Measurements from ENCODE around the gene MVB12B. TPM values are rescaled to one million over a fixed set of nuclear protein-coding genes. Genes with fewer than 3 reads are reported as not detected.

Gene MVB12B
- total RNA-seq, 1 experiment from 2014 or later: 5.8 TPM

DNA sequence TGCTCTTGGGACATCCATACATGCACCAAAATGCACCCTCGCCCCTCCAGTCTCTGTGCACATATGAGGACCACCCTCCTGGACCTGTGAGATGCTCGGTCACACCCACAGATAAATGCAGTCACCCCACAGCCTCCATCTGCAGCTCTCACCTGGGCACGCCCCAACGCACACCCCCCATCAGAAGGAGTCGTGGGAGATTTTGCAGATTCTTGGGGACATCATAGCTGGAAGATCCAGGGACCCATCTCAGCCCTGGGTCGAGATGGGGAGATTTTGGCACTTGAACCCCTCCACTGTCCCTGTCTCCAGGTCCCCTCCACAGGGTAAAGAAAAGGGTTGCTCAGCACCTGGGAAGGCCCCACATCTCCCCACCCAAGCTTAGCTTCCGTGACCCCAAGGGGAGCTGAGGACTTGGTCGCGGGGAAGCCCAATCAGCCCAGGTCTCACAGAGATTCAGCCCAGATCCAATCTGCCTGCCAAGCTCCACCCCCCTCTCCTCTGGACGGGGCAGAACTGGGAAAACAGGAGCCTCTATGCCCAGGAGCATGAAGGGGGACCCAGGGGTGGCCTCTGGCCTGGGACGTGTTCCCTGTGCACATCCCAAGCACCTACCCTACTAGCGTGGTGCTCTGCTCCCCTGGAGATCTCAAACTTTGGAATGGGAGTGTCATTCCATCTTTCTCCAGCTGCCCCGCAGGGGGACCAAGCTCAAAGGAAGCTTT, 197.9 kb downstream of the MVB12B start:
- H2AFZ ChIP-seq (ENCODE audit: low read length): no peak overlapping the region
- H2BK12ac ChIP-seq (ENCODE audit: insufficient read length, low read depth, low read length): no peak overlapping the region
- H2BK120ac ChIP-seq (ENCODE audit: low read depth, low read length, poor library complexity, severe bottlenecking): no peak overlapping the region
- no peak overlapping the region for H2BK5ac ChIP-seq (ENCODE audit: insufficient read length, low read length)
- WGBS (ENCODE audit: extremely low coverage, insufficient read length, low lambda C conversion rate): no CpG with 5 or more reads among the region's 13 CpGs
- no peak overlapping the region for H3K14ac ChIP-seq (ENCODE audit: insufficient read depth, low read length)
- no peak overlapping the region for H3K56ac ChIP-seq (ENCODE audit: insufficient read length, low read depth, low read length)
- TF ChIP-seq, protein P1, sequence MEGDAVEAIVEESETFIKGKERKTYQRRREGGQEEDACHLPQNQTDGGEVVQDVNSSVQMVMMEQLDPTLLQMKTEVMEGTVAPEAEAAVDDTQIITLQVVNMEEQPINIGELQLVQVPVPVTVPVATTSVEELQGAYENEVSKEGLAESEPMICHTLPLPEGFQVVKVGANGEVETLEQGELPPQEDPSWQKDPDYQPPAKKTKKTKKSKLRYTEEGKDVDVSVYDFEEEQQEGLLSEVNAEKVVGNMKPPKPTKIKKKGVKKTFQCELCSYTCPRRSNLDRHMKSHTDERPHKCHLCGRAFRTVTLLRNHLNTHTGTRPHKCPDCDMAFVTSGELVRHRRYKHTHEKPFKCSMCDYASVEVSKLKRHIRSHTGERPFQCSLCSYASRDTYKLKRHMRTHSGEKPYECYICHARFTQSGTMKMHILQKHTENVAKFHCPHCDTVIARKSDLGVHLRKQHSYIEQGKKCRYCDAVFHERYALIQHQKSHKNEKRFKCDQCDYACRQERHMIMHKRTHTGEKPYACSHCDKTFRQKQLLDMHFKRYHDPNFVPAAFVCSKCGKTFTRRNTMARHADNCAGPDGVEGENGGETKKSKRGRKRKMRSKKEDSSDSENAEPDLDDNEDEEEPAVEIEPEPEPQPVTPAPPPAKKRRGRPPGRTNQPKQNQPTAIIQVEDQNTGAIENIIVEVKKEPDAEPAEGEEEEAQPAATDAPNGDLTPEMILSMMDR (conservative IDR thresholded peaks at IDR 0.05): no peak
- no peaks in the 10 kb centered on the region for H3K23me2 ChIP-seq (ENCODE audit: insufficient read length, low read depth, low read length, poor library complexity, severe bottlenecking)
- H3K79me1 ChIP-seq (ENCODE audit: insufficient read depth, low read depth, low read length, poor library complexity, severe bottlenecking): no peaks in the 10 kb centered on the region
- Mint-ChIP-seq H3K4me3 (no peak overlapping the region), H3K27ac (peak overlapping the region in 1 of 3 experiments; percentile 69; a peak in 2 of 7 replicates), H3K4me1 (peaks cover 24 to 39% of the 10 kb centered on the region in 2 experiments), H3K36me3 (ENCODE audit: insufficient read depth in 1 of 3, low read depth in 3 of 3) (no peaks in the 10 kb centered on the region; a peak in 1 of 7 replicates), H3K27me3 (ENCODE audit: low read depth) (peaks cover 21% of the 10 kb centered on the region), H3K9me3 (no peaks in the 10 kb centered on the region)
- H3K4me1 ChIP-seq (ENCODE audit: insufficient read depth, low read length): peaks cover 3% of the 10 kb centered on the region; the same call in 1 of the 2 replicates
- no peak overlapping the region for H2BK20ac ChIP-seq (ENCODE audit: low read depth, low read length, poor library complexity, severe bottlenecking)
- H4K5ac ChIP-seq (ENCODE audit: insufficient read length, low read depth, low read length): no peak overlapping the region
- H4K91ac ChIP-seq (ENCODE audit: insufficient read length, low read depth, low read length): no peak overlapping the region
- H3K18ac ChIP-seq (ENCODE audit: insufficient read length, low read depth, low read length): no peak overlapping the region
- H2AK5ac ChIP-seq (ENCODE audit: insufficient read length, low read length): no peak overlapping the region
- no peak overlapping the region for H3T11ph ChIP-seq (ENCODE audit: low read length)
- H3K27ac ChIP-seq (ENCODE audit: insufficient read length, low read depth, low read length): no peak overlapping the region
- no peak overlapping the region for H4K8ac ChIP-seq (replicated peaks; ENCODE audit: insufficient read length, low read depth, low read length)
- no peaks in the 10 kb centered on the region for H3K79me2 ChIP-seq (ENCODE audit: insufficient read depth, low read length)
- no peak overlapping the region for H2BK15ac ChIP-seq (ENCODE audit: low read depth, low read length)
- no peaks in the 10 kb centered on the region for H3K27me3 ChIP-seq (ENCODE audit: insufficient read depth, low read length)
- H3K4me2 ChIP-seq (ENCODE audit: insufficient read depth, insufficient read length, low read length): no peak overlapping the region
- H3K9ac ChIP-seq (ENCODE audit: extremely low read depth, insufficient read length, low read length): no peak overlapping the region
- no peak for DNase-seq
- no peak overlapping the region for H3K4ac ChIP-seq (ENCODE audit: low read depth, low read length)
- H3K9me3 ChIP-seq (ENCODE audit: control insufficient read depth, low read depth, low read length): no peaks in the 10 kb centered on the region
- no peaks in the 10 kb centered on the region for H4K20me1 ChIP-seq (ENCODE audit: control insufficient read depth, insufficient read depth, insufficient read length)
- no peak overlapping the region for H3K23ac ChIP-seq (ENCODE audit: insufficient read length, low read depth, low read length)
